Activated T-helper 9 cell treated with anti-CD3 and anti-CD28 coated beads, Interleukin-2, amount 50 U/mL, for 16 hours (primary cell): ENCODE results near the gene NCOA1.
"Not testable (repeated sequence)": the region's sequence is repeated elsewhere in the genome, so short reads cannot be mapped to it uniquely, and the experiment has no call there.

ENCODE experiments used
- DNase-seq: peaks from one replicate; pipeline ENCODE4 v3.0.0-alpha.2; 2020; ENCODE audit warnings: low read depth

The NCOA1 gene

DNA sequence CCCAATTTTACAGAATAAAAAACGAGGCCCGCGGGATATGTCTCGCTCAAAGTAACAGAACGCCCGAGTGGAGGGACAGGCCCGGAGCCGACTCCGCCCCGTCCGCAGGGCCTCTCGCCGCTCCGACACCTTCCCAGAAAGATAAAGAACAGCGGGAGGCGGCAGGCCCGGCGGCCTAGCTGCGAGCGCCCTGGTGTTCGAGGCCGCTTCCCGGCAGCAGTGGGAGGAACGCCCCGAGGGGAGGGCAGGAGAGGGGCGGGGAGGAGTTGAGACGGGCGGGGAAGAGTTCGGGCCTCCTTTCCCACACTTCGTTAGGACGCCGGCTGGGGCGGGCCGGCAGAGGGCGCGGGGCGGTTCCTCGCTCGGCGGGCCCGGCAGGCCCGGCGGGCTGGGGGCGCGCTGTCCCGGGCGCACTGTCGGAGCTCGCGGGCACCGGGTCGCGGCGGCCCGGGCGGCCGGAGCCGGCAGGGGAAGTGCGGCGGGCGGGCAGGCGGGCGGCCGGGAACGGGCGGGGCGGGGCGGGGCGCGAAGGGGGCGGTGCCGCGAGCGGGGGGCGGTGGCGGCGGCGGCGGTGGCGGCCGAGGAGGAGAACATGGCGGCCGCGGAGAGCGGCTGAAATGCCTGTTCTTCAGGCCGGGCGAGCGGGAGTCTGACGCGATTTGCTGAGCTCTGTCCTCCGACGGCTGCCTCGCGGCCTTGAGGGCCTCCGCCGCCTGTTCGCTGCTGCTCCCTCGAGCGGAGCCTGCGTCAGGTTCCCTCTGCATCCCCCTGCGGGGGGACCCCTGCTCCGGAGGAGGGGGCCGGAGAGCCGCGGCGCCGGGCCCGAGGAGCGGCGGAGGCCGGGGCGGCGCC lies at the start of gene NCOA1:
Gene NCOA1 (plus strand): TSS at position 565 of the 852 bp plus-strand sequence. CDS start 167,424 bp downstream, outside the sequence.
- DNase-seq, result peak; percentile 87

- no peak for DNase-seq
Measured at GRCh38 chr2:24448797-24449196, 42.3 kb upstream of the NCOA1 start.

DNA sequence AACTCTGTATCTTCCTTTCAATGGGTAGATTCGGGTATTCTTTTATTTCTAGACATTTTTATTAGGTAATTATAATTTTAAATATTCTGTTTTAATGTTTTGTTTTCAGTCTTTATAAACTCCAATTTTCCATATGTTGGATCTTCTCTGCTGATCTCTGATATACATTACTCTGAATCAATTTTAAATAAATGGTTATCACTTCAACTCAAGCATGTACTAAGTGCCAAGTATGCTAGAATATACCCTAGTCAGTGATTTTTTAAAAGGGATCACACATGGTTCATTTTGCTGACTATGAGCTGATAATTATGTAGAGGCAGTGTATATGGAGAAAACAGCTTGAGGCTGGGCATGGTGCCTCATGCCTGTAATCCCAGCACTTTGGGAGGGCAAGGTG lies 41.7 kb upstream of the NCOA1 start:
- no peak for DNase-seq

DNA sequence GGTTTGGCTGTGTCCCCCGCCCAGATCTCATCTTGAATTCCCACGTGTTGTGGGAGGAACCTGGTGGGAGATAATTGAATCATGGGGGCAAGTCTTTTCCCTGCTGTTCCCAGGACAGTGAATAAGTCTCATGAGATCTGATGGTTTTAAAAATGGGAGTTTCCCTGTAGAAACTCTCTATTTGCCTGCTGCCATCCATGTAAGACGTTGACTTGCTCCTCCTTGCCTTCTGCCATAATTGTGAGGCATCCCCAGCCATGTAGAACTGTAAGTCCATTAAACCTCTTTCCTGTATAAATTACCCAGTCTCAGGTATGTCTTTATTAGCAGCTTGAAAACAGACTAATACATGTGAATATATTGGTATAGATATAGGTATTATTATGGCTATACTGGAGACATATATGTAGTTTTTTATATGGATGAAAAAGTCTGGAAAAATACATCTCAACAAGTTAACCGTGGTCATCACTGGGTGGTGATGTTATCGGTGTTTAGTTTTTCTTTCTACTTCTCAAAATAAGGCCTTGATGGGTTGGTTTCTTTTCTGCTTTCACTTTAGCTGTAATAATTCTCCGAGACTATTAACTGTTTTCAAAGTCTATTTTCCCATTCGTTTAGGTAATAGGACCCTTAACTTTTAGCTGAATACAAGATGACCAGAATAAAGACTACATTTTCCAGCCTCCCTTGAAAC lies 39.1 kb upstream of the NCOA1 start:
- DNase-seq, result no peak

DNA sequence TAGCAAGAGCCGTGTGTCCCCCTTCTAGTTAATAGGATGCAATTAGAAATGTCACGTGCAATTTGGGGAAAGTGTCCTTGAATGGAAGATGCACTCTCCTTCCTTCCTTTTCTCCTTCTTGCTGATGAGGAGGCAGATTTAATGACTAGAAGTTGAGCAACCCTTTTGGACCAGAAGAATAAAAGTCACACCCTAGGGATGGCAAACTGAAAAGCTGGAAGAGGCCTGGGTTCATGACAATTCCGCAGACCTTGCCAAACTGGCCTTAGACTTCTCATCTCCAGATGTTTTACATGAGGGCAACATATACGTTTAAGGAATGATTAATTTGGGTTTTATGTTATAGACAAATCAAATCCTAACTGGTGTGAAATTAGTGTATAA lies 38.6 kb upstream of the NCOA1 start:
- no peak for DNase-seq

- DNase-seq, result no peak
Measured at GRCh38 chr2:24453379-24454073, 37.5 kb upstream of the NCOA1 start.

DNA sequence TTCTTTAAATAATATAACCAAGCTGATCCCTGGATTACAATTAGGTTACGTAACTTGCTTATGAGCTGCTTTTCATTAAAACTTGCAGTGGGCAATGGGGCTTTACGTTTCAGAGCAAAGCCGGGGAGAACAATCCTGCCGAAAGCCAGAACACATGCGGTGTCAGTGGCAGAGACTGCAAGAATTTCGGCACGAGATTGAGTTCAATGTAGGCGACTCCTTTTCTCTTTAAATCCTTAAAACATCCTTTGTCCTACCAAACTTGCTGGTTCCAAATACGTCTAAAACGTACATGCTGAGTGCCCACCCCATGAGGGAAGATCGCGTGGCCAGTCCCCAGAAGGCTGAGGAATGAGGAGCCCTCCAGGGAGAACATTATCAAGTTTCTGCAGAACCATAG lies 36.8 kb upstream of the NCOA1 start:
- DNase-seq, result no peak

DNA sequence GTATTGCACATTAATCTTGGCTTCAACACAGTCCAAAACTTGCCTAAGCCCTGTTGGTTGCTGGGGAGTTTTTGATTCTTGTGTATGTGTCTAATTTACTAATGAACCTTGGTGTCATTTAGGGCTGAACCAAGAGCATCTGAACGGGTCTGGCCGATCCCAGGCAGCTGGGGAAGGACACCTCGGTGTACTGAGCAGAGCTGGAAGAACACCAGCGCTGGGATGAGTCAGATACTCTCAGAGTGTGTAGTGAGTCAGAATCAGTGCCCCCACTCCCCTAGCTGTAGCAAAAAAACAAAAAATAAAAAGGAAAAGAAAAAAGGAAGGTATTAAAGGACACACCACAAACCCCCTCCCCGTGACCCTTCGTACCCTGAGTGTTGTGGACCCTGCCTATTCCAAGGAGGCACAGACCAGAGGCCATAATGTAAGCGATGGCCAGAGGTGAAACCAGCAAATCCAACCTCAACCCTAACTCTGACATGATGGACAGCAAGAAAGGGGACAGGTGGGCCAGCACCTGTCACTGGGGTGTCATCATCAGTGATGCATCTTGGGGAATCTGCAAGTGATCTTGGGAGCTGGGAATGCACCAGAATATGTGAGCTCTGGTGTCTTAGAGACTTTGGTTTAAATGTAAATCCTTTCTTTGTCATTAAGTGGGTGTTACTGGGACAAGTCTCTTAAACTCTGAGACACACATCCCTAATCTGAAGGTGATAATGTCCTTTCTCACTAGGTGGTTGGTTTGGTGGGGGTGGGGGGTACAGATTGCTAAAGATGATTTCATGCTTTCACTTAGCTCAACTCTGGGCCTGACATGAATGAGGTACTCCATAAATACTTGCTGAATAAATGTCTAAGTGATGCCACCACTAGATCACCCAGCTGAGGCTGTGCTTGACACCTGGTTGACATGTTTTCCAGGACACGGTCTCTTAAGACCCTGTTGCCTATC lies 34.2 kb upstream of the NCOA1 start:
- no peak for DNase-seq

DNA sequence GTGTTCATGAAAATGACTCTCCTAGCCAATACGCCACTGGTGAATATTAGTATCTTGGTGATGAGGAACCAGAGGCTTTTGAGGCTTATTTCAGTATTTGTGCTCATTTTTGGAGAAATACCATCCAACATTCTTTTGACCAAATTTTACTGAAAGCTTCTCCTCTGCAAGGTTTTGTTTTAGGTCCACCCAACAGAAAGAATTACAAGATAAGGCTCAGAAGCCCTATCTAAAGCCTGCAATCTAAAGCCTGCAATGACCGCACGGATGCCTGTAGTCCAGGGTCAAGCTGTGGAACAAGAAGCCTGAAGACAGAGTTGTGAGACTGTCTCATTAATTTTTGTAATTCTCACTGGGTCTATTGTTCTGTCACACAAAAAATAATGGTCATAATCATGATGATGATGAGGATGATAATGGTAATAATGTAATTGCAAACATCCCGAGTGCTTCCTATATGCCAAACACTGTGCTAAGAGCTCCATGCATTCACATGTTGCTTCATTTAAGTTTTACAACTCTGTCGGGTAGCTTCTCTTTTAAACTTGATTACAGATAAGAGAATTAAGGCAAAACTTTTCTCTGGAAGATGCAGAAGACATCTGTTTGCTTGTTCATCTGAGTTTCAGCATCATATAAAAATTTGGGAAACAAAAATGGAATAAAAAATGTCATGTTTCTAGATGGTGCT lies 33.2 kb upstream of the NCOA1 start:
- DNase-seq, result no peak

- DNase-seq, result no peak
Measured at GRCh38 chr2:24459224-24460161, 31.6 kb upstream of the NCOA1 start.

DNA sequence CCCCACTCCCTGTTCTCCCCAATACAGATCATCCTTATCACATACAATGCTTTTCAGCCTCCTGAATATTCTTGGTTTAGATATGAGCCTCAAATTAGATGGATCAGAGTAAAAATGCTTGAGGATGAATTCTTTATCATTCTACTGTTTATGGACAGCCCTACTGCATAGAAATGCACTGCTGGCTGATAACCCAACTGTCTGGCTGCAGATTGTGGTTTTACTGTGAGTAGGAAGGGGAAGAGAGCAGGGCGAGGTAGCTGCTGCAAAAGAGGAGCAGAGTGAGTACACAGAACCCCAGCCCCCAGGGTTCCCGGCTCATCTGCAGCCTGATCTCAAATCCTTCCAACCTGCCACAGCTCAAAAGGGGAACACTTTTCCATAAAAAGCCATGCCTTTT lies 29.4 kb upstream of the NCOA1 start:
- DNase-seq, result no peak

DNA sequence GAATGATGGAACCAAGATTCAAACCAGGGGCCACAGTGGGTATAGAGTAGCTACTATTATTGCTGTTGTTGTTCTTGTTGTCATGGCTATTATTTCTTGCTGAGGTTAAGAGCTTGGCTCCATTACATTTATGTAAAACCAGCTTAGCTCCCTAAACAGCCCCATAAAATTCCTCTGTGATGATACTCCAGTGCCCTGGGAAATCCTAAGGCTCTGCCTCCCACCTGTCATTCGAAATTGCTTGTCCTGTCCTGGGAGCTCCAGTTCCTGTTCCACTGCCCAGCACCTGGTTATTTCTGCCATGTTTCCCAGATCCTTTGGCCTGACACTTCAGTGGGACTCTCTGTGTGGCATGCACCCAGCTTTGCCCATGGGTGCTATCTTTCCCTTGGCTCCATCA lies 27.8 kb upstream of the NCOA1 start:
- no peak for DNase-seq

GRCh38 chr2:24466871-24467870 lies 23.9 kb upstream of the NCOA1 start:
- no peak for DNase-seq

GRCh38 chr2:24468453-24468852 lies 22.6 kb upstream of the NCOA1 start:
- not testable (repeated sequence) for DNase-seq

- no peak for DNase-seq
Measured at GRCh38 chr2:24469148-24469650, 21.9 kb upstream of the NCOA1 start.

- no peak for DNase-seq
Measured at GRCh38 chr2:24471662-24472061, 19.4 kb upstream of the NCOA1 start.

- no peak for DNase-seq
Measured at GRCh38 chr2:24472416-24472815, 18.6 kb upstream of the NCOA1 start.

DNA sequence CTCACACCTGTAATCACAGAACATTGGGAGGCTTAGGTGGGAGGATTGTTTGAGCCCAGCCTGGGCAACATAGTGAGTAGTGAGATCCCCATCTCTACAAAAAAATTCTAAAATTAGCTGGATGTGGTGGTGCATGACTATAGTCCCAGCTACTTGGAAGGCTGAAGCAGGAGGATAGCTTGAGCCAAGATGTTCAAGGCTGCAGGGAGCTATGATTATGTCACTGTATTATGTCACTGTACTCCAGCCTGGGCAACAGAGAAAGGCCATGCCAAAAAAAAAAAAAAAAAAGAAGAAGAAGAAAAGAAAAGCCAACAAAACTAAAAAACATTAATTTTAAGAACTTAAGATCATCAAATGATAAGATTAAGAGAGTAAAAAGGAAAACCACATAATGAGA lies 17.4 kb upstream of the NCOA1 start:
- no peak for DNase-seq
